Measurements from ENCODE around the gene CFAP70.

GRCh38 chr10:73217628-73218027 lies 141.0 kb downstream of the CFAP70 start:
- no peak for TF ChIP-seq CTCF (IDR thresholded peaks at IDR 0.05)
- no peak for TF ChIP-seq POLR2A (IDR thresholded peaks at IDR 0.05)

Measured in thyroid gland (tissue), 4 donors.